H1 (cell line): ENCODE results near the gene SGCB. TPM values are rescaled to one million over a fixed set of nuclear protein-coding genes. Genes with fewer than 3 reads are reported as not detected.

Source experiments
- CHD1 ChIP-seq: IDR thresholded peaks from 2 replicates; pipeline ENCODE4 v1.6.1; 2012; ENCODE audit warnings: low read depth, low read length, improper control_type of control experiment
- JUN ChIP-seq: IDR thresholded peaks from 2 replicates; pipeline ENCODE4 v1.6.1; 2011; ENCODE audit warnings: low read depth, mild to moderate bottlenecking, improper control_type of control experiment, low read length
- KDM4A ChIP-seq: IDR thresholded peaks from one replicate; pipeline ENCODE4 v1.7.1; 2012; ENCODE audit warnings: low read depth, mild to moderate bottlenecking, moderate library complexity, low read length, inconsistent platforms; ENCODE audit not compliant: severe bottlenecking
- KDM5A ChIP-seq: fragments of 200-600 bp; IDR thresholded peaks from 2 replicates; pipeline ENCODE4 v1.7.1; 2012; ENCODE audit warnings: mild to moderate bottlenecking, low read length, inconsistent platforms, mixed read lengths
- MAX ChIP-seq: IDR thresholded peaks from 2 replicates; pipeline ENCODE4 v1.6.1; 2012; ENCODE audit warnings: inconsistent platforms
- POU5F1 ChIP-seq: IDR thresholded peaks from 2 replicates; pipeline ENCODE4 v1.6.1; 2011; ENCODE audit warnings: low read depth, mild to moderate bottlenecking, low read length, moderate library complexity
- SAP30 ChIP-seq: fragments of 300-600 bp; sonication (generic); IDR thresholded peaks from 2 replicates; pipeline ENCODE4 v1.7.1; 2012; ENCODE audit warnings: low read length, moderate library complexity, mild to moderate bottlenecking, inconsistent platforms; ENCODE audit not compliant: insufficient read depth, insufficient replicate concordance
- TBP ChIP-seq: IDR thresholded peaks from 2 replicates; pipeline ENCODE4 v1.6.1; 2011; ENCODE audit warnings: low read depth, low read length, improper control_type of control experiment
- polyA plus RNA-seq, 7 experiments: library from polyadenylated mRNA; depleted of rRNA in 3 of 7; stranded (reverse) in 5 of 7; unstranded in 2 of 7; fragments of >200 nt in 5 of 7; fragments of 200-250 nt in 2 of 7; gene quantifications; 1 replicate in 5 of 7; 2 replicates in 1 of 7; 4 replicates in 1 of 7; pipeline versions ENCODE4 v1.2.1 to v1.2.3, GENCODE V29; 2011 to 2013; ENCODE audit warnings: missing spikeins in 2 of 7, mixed read lengths in 2 of 7
- total RNA-seq: library from RNA; stranded (reverse); fragmentation: NEBNext Ultra II Directional; extraction: Animal tissue kit (Norgen Biotek cat#: 25700); gene quantifications from 2 replicates; pipeline ENCODE4 v1.2.1, GENCODE V29; 2021

The SGCB gene
- total and polyA plus RNA-seq, 2 of the 8 experiments (the other 6 are each of a cell fraction or from before 2014, with no cell fraction given): 6.8 to 32.2 TPM

GRCh38 chr4:52052475-52052780 lies 14.3 kb upstream of the SGCB start (continued):
- TF ChIP-seq POU5F1: no peak
- no peak for TF ChIP-seq MAX
- TF ChIP-seq KDM5A: no peak
- TF ChIP-seq JUN: no peak
- TF ChIP-seq CHD1: no peak
- TF ChIP-seq KDM4A: no peak
- TF ChIP-seq SAP30: no peak
- TF ChIP-seq TBP: no peak
